Measurements from ENCODE around the gene CDH13. TPM values are rescaled to one million over a fixed set of nuclear protein-coding genes. Genes with fewer than 3 reads are reported as not detected.

CDH13 gene
- total RNA-seq, 1 donor from 2014 or later: 45.1 TPM

DNA sequence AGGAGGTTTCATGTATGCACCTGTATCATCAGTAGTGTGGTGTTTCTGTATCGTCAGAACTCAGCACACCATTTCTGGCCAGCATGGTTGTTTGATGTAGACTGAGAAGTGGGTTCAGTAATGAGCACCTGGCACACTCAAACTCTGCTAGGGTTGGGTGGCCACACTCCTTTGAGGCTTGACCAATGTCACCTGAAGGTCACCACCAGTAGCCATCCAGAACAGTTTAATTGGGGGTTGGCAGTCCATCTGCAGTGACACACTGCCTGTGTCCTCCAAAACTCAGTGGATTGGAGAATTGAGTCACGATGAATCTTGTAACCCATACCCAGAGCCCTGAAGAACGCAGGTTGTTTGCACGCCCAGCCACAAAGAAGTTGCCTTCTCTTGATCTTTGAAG is 1094.2 kb downstream of the CDH13 start:
- H3K27ac Mint-ChIP-seq (ENCODE audit: unreplicated experiment): no peak overlapping the region
- H3K4me3 Mint-ChIP-seq (ENCODE audit: unreplicated experiment): no peak overlapping the region
- no peaks in the 10 kb centered on the region for H3K27me3 Mint-ChIP-seq (ENCODE audit: low read depth)
- DNase-seq (ENCODE audit: low spot score): no peak
- H3K4me1 Mint-ChIP-seq (ENCODE audit: low read depth): peaks cover 8% of the 10 kb centered on the region
- TF ChIP-seq, protein P1, sequence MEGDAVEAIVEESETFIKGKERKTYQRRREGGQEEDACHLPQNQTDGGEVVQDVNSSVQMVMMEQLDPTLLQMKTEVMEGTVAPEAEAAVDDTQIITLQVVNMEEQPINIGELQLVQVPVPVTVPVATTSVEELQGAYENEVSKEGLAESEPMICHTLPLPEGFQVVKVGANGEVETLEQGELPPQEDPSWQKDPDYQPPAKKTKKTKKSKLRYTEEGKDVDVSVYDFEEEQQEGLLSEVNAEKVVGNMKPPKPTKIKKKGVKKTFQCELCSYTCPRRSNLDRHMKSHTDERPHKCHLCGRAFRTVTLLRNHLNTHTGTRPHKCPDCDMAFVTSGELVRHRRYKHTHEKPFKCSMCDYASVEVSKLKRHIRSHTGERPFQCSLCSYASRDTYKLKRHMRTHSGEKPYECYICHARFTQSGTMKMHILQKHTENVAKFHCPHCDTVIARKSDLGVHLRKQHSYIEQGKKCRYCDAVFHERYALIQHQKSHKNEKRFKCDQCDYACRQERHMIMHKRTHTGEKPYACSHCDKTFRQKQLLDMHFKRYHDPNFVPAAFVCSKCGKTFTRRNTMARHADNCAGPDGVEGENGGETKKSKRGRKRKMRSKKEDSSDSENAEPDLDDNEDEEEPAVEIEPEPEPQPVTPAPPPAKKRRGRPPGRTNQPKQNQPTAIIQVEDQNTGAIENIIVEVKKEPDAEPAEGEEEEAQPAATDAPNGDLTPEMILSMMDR (IDR thresholded peaks at IDR 0.05): no peak
- no peaks in the 10 kb centered on the region for H3K36me3 Mint-ChIP-seq (ENCODE audit: low read depth)
- H3K9me3 Mint-ChIP-seq (ENCODE audit: low read depth): no peaks in the 10 kb centered on the region

DNA sequence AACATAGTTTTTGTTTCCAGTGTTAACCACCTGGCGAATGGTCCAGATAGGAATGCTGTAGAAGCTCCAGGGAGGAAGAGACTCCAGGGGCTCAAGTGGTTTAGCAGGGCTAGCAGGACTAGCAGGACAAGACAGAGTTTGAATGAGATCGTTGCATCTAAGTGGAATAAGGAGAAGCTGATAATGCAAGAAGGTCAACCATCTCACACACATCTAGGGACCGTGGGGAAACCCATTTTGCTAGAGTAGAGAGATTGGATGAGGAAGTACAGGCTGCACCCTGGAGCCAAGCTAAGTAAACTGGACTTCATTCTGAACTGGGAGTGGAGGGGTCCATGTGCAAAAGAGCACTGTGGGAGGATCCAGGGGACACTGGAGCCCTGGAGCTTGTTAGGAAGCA is 1094.9 kb downstream of the CDH13 start:
- TF ChIP-seq, protein P1 (IDR thresholded peaks at IDR 0.05): no peak
- Mint-ChIP-seq H3K9me3 (ENCODE audit: low read depth) (no peaks in the 10 kb centered on the region), H3K36me3 (ENCODE audit: low read depth) (no peaks in the 10 kb centered on the region), H3K4me1 (ENCODE audit: low read depth) (peaks cover 8% of the 10 kb centered on the region), H3K27ac (ENCODE audit: unreplicated experiment) (no peak overlapping the region), H3K4me3 (ENCODE audit: unreplicated experiment) (no peak overlapping the region), H3K27me3 (ENCODE audit: low read depth) (no peaks in the 10 kb centered on the region)
- DNase-seq (ENCODE audit: low spot score): no peak

DNA sequence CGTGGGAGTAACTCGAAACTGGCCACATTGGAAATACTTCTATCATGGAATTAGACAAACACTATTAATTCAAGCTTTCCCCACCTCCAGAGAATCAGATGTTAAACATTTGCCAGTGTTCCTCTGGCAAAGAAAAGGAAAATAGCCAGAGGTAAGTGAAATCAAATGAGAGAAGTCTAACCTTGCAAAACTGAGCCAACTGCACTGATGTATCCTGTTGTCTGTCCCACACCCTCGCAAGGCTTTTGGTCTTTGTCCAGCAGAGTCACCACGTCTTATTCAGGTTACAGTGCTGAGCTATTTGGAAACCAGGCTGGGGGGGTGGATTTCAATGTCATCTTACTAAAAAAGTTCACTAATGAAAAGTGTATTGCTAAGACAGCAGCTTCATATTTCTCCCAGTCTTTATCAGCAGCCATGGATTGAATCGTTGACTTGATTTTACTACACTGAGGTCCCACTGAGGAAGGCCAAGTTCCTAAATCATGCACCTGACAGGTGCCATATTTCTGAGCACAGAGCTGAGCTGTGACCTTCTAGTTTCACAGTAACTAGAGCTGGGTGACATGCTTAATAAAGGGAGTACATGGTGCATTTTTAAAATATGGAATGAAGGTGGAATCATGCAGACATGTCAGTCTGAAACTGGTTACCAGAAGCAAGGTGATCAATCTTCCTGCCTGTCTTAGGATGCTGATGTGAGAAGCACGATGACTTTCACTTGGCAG is 1095.9 kb downstream of the CDH13 start:
- peaks cover 13% of the 10 kb centered on the region for H3K4me1 Mint-ChIP-seq (ENCODE audit: low read depth)
- H3K27ac Mint-ChIP-seq (ENCODE audit: unreplicated experiment): no peak overlapping the region
- no peaks in the 10 kb centered on the region for H3K9me3 Mint-ChIP-seq (ENCODE audit: low read depth)
- TF ChIP-seq, protein P1 (IDR thresholded peaks at IDR 0.05): no peak
- no peak for DNase-seq (ENCODE audit: low spot score)
- H3K36me3 Mint-ChIP-seq (ENCODE audit: low read depth): no peaks in the 10 kb centered on the region
- H3K27me3 Mint-ChIP-seq (ENCODE audit: low read depth): no peaks in the 10 kb centered on the region
- no peak overlapping the region for H3K4me3 Mint-ChIP-seq (ENCODE audit: unreplicated experiment)

DNA sequence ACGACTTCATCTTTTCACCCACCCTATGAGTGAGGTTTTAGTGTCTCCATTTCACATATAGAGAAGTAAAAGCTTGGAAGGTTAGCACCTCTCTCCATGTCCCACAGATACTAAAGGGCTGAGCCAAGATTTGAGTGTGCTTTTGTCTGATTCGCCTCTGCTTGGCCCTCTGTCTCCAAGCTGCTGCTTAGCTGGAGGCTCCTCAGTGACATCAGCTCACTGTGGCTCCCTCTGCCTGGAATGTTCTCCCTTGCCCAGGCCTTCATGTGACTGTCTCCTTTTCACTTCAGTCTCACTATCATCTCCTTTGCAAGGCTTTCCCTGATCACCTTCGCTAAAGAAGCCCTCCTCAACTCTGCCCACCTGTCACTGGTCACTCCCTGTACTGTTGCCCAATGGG is 1096.5 kb downstream of the CDH13 start:
- Mint-ChIP-seq H3K27ac (ENCODE audit: unreplicated experiment) (no peak overlapping the region), H3K4me3 (ENCODE audit: unreplicated experiment) (no peak overlapping the region), H3K4me1 (ENCODE audit: low read depth) (peaks cover 6% of the 10 kb centered on the region), H3K27me3 (ENCODE audit: low read depth) (no peaks in the 10 kb centered on the region), H3K36me3 (ENCODE audit: low read depth) (no peaks in the 10 kb centered on the region), H3K9me3 (ENCODE audit: low read depth) (no peaks in the 10 kb centered on the region)
- no peak for DNase-seq (ENCODE audit: low spot score)
- TF ChIP-seq, protein P1 (IDR thresholded peaks at IDR 0.05): no peak

DNA sequence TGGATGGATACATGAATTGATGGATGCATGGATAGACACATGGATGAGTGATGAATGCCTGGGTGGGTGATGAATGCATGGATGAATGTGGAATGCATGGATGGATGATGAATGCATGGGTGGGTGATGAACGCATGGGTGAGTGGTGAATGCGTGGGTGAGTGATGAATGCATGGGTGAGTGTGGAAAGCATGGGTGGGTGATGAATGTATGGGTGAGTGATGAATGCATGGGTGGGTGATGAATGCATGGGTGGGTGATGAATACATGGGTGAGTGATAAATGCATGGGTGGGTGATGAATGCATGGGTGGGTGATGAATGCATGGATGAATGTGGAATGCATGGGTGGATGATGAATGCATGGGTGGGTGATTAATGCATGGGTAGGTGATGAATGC is 1097.1 kb downstream of the CDH13 start:
- Mint-ChIP-seq H3K36me3 (ENCODE audit: low read depth) (no peaks in the 10 kb centered on the region), H3K9me3 (ENCODE audit: low read depth) (no peaks in the 10 kb centered on the region), H3K27me3 (ENCODE audit: low read depth) (no peaks in the 10 kb centered on the region), H3K27ac (ENCODE audit: unreplicated experiment) (no peak overlapping the region), H3K4me1 (ENCODE audit: low read depth) (peaks cover 6% of the 10 kb centered on the region), H3K4me3 (ENCODE audit: unreplicated experiment) (no peak overlapping the region)
- TF ChIP-seq, protein P1 (IDR thresholded peaks at IDR 0.05): no peak
- DNase-seq (ENCODE audit: low spot score): no peak
